Kidney glomerular epithelial cell (primary cell): ENCODE measurements around the gene SPATA13.
"Not testable (repeated sequence)": the region's sequence is repeated elsewhere in the genome, so short reads cannot be mapped to it uniquely, and the experiment has no call there.

Experiments used
- DNase-seq: peaks from one replicate; lab custom pipeline; 2025; lab: John Stamatoyannopoulos, UW

SPATA13 gene

DNA sequence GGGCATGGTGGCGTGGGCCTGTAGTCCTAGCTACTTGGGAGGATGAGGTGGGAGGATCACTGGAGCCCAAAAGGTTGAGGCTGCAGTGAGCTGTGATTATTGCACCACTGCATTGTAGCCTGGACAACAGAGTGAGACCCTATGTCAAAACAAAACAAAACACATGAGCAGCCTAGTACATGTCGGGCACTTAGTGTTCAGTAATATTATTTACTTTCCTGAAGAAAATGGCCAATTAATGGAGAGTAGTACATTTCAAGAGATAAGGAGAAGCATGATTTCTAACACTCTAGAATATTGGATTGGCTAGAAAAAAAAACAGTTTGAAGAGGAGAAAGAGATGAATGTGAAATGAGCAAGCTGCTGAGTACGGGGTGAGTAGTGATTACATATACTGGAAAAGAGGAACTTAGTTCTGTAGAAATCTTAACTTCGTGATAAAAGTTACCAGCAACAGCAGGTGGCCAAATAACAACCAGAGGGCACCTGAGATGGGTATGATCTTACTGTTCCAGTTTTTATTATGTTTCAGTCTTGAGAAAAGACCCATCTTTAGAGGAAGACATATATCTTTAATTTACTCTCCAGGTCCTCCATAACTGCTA is 36.2 kb downstream of the SPATA13 start:
- no peak for DNase-seq

DNA sequence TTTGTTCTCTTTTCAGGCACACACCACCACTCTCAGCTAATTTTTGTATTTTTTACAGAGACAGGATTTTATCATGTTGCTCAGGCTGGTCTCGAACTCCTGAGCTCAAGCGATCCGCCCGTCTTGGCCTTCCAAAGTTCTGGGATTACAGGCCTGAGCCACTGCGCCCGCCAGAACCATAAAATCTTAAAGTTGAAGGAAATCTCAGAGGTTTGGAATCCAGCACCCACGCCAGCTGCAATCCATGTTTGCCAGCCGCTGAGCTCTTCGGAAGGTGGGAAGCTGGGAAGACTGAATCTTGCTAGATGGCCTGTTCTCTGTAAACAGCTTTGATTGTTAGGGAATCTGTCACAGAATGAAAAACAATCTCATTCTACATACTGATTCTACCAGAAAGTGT is 38.5 kb downstream of the SPATA13 start:
- no peak for DNase-seq

DNA sequence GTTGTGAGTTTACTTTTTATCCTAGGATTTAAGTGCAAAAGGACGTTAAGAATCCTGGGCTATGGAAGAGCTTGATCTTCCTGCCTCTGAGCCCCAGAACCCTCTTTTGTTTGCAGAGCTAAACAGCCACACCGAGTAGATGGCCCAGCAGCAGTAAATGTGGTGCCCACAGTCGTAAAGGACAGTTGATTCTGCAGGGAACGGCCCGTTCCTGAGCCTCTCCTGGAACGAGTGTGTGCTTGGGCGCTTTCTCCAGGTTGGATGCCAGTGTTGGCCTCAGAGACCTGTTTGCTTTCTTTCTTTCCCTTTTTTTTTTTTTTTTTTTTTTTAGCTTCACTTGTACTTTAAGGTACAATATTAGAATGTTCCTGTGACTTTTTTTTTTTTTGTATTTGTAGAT is 41.7 kb downstream of the SPATA13 start:
- no peak for DNase-seq

- DNase-seq = no peak
These were observed 42.8 kb downstream of the SPATA13 start for GRCh38 chr13:24203273-24203672.

- no peak for DNase-seq
These were observed 43.3 kb downstream of the SPATA13 start for GRCh38 chr13:24203811-24204210.

GRCh38 chr13:24205076-24205475 is 44.6 kb downstream of the SPATA13 start:
- DNase-seq = not testable (repeated sequence)

DNA sequence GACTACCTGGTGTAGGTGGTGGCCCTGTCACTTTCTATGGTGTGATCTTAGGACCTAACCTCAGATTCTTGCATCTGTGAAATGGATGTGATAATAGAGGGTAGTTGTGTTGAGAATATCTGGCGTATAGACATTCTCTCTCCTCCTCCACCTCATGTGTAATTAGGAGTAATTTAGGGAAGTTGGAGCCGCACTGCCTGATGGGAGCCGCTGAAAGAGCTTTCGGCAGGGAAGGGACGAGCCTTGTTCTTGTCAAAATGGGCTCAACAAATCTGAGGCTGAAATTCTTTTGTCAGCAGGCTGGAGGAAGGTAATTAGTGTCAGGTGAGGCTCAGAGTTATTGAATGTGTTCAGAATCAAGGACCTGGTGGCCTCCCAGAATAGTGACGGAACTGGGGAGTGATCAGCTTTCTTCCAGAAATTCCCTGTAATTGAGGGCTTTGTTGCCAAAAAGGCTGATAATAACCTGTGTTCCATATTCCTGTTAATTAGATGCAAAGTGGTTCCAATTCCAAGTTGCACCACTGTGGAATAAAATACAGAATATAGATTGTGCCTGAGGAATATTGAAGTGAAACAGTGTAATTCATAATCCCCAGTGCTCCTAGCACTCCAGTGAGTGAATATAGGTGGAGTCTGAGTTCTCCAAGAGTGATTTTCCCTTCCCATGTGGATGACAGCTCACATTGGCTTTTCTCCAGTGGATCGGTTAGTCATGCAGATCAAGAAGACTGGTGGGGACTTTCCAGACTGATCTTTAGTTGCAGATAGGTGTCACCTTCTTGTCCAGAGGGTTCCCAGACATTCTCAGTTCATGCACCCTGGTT is 47.5 kb downstream of the SPATA13 start:
- DNase-seq = peak; percentile 91

DNA sequence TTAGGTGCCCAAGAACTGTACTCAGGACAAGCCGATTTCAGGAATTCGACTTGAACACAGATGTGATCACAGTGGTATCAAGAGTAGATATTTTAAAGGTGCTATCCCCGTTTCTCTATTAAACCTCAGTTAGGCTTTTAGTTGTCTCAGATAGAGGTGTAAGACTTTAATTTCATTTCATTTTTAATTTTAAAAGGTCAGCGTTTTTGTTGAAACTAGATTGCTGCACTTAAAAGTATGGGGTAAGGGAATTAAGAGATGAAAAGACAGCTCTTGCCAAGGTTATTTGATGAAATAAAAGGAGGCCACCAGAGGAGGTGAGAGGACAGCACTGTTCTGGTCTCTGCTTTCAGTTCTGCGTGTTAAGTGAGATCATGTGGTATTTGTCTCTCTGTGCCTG is 48.6 kb downstream of the SPATA13 start:
- no peak for DNase-seq

DNA sequence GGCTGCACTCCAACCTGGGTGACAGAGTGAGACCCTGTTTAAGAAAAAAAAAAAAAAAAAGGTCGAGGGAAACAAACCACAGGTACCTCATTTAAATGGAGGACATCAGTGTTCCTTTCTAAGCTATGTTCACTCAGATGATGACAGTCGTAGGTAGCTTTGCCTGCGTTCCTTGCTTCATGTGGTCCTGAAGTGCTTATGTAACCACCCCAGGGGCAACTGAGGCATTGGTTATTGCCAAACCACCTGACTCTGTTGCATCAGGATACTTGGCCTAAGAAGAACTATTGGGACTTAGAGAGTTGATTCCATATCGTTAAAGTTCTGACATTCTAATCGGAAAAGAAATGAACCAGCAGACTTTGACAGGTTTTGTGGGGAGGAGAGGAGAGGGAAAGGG is 51.7 kb downstream of the SPATA13 start:
- no peak for DNase-seq

- no peak for DNase-seq
These were observed 52.2 kb downstream of the SPATA13 start for GRCh38 chr13:24212674-24213073.

DNA sequence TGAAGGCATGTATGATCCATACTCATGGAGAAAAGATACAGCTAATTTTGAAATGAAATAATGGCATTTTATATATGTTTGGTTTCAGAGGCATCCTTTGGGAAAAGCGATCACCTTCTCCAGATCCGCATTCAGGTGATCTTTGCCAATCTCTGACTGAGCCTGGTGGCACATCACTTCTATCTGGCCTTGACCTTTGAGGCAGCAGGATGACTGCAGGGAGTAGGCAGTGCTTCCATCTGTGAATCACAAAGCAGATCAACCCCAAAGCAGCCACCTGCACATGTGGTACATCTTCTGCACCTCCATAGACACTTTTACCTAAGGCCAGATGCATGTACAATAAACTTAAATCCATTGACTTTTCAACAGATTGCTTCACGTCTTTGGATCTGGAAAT is 53.4 kb downstream of the SPATA13 start:
- no peak for DNase-seq

- no peak for DNase-seq
These were observed 54.0 kb downstream of the SPATA13 start for GRCh38 chr13:24214528-24214927.

DNA sequence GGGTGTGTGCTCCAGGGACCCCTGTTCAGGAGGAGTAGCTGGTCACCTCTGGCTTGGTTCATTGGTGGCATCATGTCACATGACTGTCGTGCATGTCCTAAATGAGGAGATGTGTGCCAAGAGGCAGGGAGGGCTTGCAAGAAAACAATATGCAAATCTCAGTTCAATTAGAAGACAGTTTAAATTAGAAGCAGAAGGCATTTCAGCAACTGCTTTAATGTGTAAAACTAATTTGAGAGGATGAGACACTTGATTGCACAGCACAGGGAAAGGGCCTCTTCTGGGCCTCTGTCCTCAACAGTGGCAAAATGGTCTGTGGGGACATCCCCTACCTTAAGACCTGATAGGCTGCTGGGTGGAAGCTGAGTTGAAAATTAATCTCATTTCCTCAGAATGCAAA is 54.6 kb downstream of the SPATA13 start:
- no peak for DNase-seq

- peak; percentile 81 for DNase-seq
These were observed 55.2 kb downstream of the SPATA13 start for GRCh38 chr13:24215732-24216131.

GRCh38 chr13:24216176-24216575 is 55.7 kb downstream of the SPATA13 start:
- DNase-seq = no peak

DNA sequence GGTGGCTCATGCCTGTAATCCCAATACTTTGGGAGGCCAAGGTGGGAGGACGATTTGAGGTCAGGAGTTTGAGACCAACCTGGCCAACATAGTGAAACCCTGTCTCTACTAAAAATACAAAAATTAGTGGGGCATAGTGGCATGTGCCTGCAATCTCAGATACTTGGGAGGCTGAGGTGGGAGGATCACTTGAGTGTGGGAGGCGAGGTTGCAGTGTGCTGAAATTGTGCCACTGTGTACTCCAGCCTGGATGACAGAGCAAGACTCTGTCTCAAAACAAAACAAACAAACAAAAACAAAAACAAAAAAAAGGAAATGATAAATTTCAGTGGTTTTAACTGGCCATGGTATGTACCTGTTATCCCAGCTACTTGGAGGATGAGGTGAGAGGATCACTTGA is 56.3 kb downstream of the SPATA13 start:
- not testable (repeated sequence) for DNase-seq

DNA sequence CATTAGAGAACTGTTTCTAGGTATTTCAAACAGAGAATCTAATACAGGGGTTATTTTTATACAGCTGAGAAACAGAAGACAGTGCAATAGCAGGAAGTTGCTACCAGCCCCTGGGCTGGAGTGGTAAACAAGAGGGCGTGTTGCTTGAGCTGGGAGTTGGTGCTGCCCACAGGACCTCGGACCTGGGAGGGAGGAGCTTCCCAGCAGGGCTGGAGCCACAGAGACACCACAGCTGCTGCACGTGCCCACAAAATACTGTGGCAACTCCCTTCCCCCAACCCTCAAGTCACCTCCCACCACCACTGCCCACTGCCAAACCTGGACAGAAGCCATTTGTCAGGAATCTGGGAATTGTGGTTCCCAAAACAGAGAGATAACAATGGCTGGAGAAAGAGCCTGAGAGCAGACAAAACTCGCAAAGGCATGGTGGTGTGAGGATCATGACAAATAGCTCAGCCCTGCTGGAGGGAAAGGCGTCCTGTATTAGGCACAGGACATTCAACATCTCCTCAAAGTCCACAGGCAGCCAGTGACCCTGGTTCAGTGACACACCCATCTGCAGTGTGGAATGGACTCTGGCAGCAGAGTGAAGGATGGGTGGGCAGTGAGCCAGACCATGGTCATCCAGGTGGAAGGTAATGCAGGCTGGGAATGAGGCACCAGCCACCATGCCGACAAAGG is 57.2 kb downstream of the SPATA13 start:
- no peak for DNase-seq

DNA sequence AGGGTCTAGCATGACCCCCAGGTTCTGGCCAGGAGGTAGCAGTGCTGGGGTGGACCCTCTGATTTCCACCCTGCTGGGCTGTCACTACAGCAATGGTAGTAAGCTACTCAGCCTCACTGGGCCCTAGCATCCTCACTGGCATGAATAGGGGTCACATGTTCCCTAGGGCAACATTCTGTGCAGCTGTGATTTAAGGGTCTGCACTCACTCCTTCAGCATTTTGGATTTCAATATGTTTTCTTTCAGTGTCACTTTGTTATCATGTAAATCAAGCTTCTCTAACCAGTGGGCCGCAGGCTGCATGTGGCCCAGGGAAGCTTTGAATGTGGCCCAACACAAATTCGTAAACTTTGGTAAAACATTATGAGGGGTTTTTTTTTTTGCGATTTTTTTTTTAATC is 57.8 kb downstream of the SPATA13 start:
- DNase-seq = no peak

- DNase-seq = no peak
These were observed 58.5 kb downstream of the SPATA13 start for GRCh38 chr13:24218977-24219376.

GRCh38 chr13:24220086-24220703 is 59.7 kb downstream of the SPATA13 start:
- DNase-seq = peak; percentile 83

- DNase-seq = no peak
These were observed 60.5 kb downstream of the SPATA13 start for GRCh38 chr13:24221007-24221406.

GRCh38 chr13:24222756-24223155 is 62.2 kb downstream of the SPATA13 start:
- no peak for DNase-seq
